C4-2B (cell line): Measurements from ENCODE around the gene APBB1IP.
"Not testable (repeated sequence)": the region's sequence is repeated elsewhere in the genome, so short reads cannot be mapped to it uniquely, and the experiment has no call there.

Experiments
- H3K27ac ChIP-seq: fragments of 450-650 bp; 2 replicates; pipeline ENCODE4 v1.5.1; 2017
- CTCF ChIP-seq: fragments of 450-650 bp; conservative IDR thresholded peaks from 2 replicates; pipeline ENCODE4 v1.5.1; 2017; ENCODE audit warnings: mild to moderate bottlenecking
- ZFX ChIP-seq: fragments of 450-650 bp; IDR thresholded peaks from 2 replicates; pipeline ENCODE4 v1.6.1; 2017

APBB1IP gene

GRCh38 chr10:26489081-26489480 is 50.9 kb downstream of the APBB1IP start:
- H3K27ac ChIP-seq = no peak overlapping the region
- no peak for TF ChIP-seq CTCF

- H3K27ac ChIP-seq = not testable (repeated sequence)
Measured at GRCh38 chr10:26490367-26490766, 52.2 kb downstream of the APBB1IP start.

GRCh38 chr10:26491276-26491675 is 53.1 kb downstream of the APBB1IP start:
- no peak overlapping the region for H3K27ac ChIP-seq
- TF ChIP-seq ZFX = no peak
- TF ChIP-seq CTCF = no peak

GRCh38 chr10:26491934-26492333 is 53.8 kb downstream of the APBB1IP start:
- TF ChIP-seq ZFX = no peak
- no peak for TF ChIP-seq CTCF
- H3K27ac ChIP-seq = no peak overlapping the region

GRCh38 chr10:26492725-26493124 is 54.6 kb downstream of the APBB1IP start:
- not testable (repeated sequence) for H3K27ac ChIP-seq

GRCh38 chr10:26494018-26494417 is 55.9 kb downstream of the APBB1IP start:
- no peak for TF ChIP-seq ZFX
- no peak for TF ChIP-seq CTCF
- H3K27ac ChIP-seq = no peak overlapping the region

GRCh38 chr10:26499426-26499825 is 61.3 kb downstream of the APBB1IP start:
- TF ChIP-seq ZFX = no peak
- no peak for TF ChIP-seq CTCF
- no peak overlapping the region for H3K27ac ChIP-seq

- TF ChIP-seq CTCF (no peak), ZFX (no peak)
- H3K27ac ChIP-seq = no peak overlapping the region
Measured at GRCh38 chr10:26502986-26503385, 64.8 kb downstream of the APBB1IP start.

- TF ChIP-seq ZFX = no peak
- TF ChIP-seq CTCF = peak; percentile 11
Measured at GRCh38 chr10:26503911-26504310, 65.8 kb downstream of the APBB1IP start.

GRCh38 chr10:26504429-26504828 is 66.3 kb downstream of the APBB1IP start:
- H3K27ac ChIP-seq = not testable (repeated sequence)

More at GRCh38 chr10:26503911-26504310, 65.8 kb downstream of the APBB1IP start:
- H3K27ac ChIP-seq = no peak overlapping the region
